NCI-H2107 treated with DMSO at 0.1 percent for 48 hours (cell line): Measurements from ENCODE around the gene FGD6.
"Not testable (repeated sequence)": the region's sequence is repeated elsewhere in the genome, so short reads cannot be mapped to it uniquely, and the experiment has no call there.

Experiments used
- DNase-seq: peaks from one replicate; lab custom pipeline; 2025; ENCODE audit not compliant: unreplicated experiment; lab: John Stamatoyannopoulos, UW

The FGD6 gene

GRCh38 chr12:95217377-95218149, at the start of gene FGD6, which contains the start of gene VEZT:
Gene FGD6 (minus strand): TSS chr12:95217467. CDS start chr12:95217240, 227 bp downstream.
Gene VEZT (plus strand): TSS chr12:95217807. CDS start chr12:95217851, 44 bp downstream.
- peak; percentile 99 for DNase-seq

- DNase-seq: no peak
These were observed 49.0 kb upstream of the FGD6 start for GRCh38 chr12:95266254-95266653.

- DNase-seq: no peak
These were observed 48.5 kb upstream of the FGD6 start for GRCh38 chr12:95265765-95266164.

- no peak for DNase-seq
These were observed 45.5 kb upstream of the FGD6 start for GRCh38 chr12:95262808-95263207.

GRCh38 chr12:95261109-95261508, 43.8 kb upstream of the FGD6 start:
- DNase-seq: no peak

GRCh38 chr12:95259368-95259767, 42.1 kb upstream of the FGD6 start:
- no peak for DNase-seq

- DNase-seq: no peak
These were observed 41.5 kb upstream of the FGD6 start for GRCh38 chr12:95258803-95259202.

- no peak for DNase-seq
These were observed 40.9 kb upstream of the FGD6 start for GRCh38 chr12:95258151-95258550.

- no peak for DNase-seq
These were observed 40.3 kb upstream of the FGD6 start for GRCh38 chr12:95257541-95257940.

- no peak for DNase-seq
These were observed 36.1 kb upstream of the FGD6 start for GRCh38 chr12:95253386-95253785.

GRCh38 chr12:95248604-95249360, 31.5 kb upstream of the FGD6 start:
- DNase-seq: no peak

GRCh38 chr12:95248095-95248494, 30.8 kb upstream of the FGD6 start:
- no peak for DNase-seq

- no peak for DNase-seq
These were observed 27.1 kb upstream of the FGD6 start for GRCh38 chr12:95244350-95244749.

GRCh38 chr12:95243497-95244183, 26.4 kb upstream of the FGD6 start:
- no peak for DNase-seq

- no peak for DNase-seq
These were observed 24.7 kb upstream of the FGD6 start for GRCh38 chr12:95241761-95242506.

- DNase-seq: not testable (repeated sequence)
These were observed 23.9 kb upstream of the FGD6 start for GRCh38 chr12:95241138-95241537.

GRCh38 chr12:95240556-95240955, 23.3 kb upstream of the FGD6 start:
- no peak for DNase-seq

- not testable (repeated sequence) for DNase-seq
These were observed 22.6 kb upstream of the FGD6 start for GRCh38 chr12:95239835-95240234.

- DNase-seq: no peak
These were observed 21.9 kb upstream of the FGD6 start for GRCh38 chr12:95239216-95239615.

- no peak for DNase-seq
These were observed 20.9 kb upstream of the FGD6 start for GRCh38 chr12:95238150-95238549.

- DNase-seq: no peak
These were observed 20.0 kb upstream of the FGD6 start for GRCh38 chr12:95237315-95237714.
